Body of pancreas (tissue), 4 donors: ENCODE results near the gene MAP7D1.

ENCODE experiments used
- POLR2A ChIP-seq, 3 donors: fragments of 450-650 bp; IDR thresholded peaks; one replicate each; pipeline ENCODE4 v1.6.1; 2016; ENCODE audit warnings: antibody characterized with exemption in 3 of 3, mild to moderate bottlenecking in 2 of 3
- TF ChIP-seq, protein P1 (sequence below), 7 experiments: fragments of 450-650 bp in 4 of 7; fragments of 200-600 bp in 3 of 7; sonication (generic) in 3 of 7; IDR thresholded peaks; one replicate each; pipeline ENCODE4 v1.5.1; 2016 to 2019; ENCODE audit warnings: antibody characterized with exemption in 7 of 7

DNA sequence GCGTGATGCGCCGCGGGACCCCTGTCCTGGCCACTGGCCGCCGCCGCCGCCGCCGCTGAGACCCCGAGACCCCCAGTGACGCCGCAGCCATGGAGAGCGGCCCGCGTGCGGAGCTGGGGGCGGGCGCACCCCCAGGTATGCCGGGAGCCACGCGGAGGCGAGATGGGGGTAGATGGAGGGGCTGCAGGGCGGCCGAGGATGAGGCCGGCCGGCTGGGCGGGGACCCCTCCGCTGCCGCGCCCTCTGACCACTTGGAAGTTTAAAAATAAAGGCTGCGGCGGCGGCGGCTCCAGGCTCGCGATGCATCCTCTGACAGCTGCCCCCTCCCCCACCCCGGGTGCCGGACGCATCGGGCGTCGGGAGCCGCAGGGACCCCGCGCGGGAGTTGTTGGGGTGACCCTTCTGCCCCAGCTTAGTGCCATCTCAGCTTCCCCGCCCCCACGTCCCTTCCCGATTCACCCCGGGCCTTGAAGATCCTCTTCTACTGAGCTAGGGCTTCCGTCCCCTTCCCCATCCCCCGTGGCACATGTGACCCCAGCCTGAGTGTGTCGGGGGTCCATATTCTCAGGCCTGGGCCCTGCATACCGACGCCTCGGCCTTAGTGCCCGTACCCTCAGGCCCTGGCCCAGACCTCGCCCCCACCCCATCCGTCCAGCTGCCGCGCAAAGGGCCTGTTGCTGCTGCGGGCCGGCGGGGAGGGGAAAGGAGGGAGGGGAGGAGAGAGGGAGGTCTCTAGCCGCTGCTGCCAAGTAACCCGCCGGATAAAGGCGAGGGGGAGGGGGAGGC lies 562 bp downstream of the MAP7D1 start:
- TF ChIP-seq, protein P1, sequence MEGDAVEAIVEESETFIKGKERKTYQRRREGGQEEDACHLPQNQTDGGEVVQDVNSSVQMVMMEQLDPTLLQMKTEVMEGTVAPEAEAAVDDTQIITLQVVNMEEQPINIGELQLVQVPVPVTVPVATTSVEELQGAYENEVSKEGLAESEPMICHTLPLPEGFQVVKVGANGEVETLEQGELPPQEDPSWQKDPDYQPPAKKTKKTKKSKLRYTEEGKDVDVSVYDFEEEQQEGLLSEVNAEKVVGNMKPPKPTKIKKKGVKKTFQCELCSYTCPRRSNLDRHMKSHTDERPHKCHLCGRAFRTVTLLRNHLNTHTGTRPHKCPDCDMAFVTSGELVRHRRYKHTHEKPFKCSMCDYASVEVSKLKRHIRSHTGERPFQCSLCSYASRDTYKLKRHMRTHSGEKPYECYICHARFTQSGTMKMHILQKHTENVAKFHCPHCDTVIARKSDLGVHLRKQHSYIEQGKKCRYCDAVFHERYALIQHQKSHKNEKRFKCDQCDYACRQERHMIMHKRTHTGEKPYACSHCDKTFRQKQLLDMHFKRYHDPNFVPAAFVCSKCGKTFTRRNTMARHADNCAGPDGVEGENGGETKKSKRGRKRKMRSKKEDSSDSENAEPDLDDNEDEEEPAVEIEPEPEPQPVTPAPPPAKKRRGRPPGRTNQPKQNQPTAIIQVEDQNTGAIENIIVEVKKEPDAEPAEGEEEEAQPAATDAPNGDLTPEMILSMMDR (IDR thresholded peaks at IDR 0.05), result no peak
- peak in 1 of 3 donors; percentile 29 for TF ChIP-seq POLR2A (IDR thresholded peaks at IDR 0.05)
